Measurements from ENCODE around the gene ADTRP.

GRCh38 chr6:11706171-11706570, 72.4 kb downstream of the ADTRP start:
- TF ChIP-seq CTCF (IDR thresholded peaks at IDR 0.05) = no peak
- no peak for TF ChIP-seq POLR2A (IDR thresholded peaks at IDR 0.05)

All from uterus (tissue), 2 donors.